Left kidney (tissue), 2 donors: ENCODE measurements around the gene KIAA0586. TPM values are rescaled to one million over a fixed set of nuclear protein-coding genes. Genes with fewer than 3 reads are reported as not detected.

Source experiments
- DNase-seq: peaks from one replicate; pipeline ENCODE4 v3.0.0-alpha.2; 2013
- polyA plus RNA-seq: library from polyadenylated mRNA; unstranded; fragments of 120-200 nt; gene quantifications from one replicate; pipeline ENCODE4 v1.2.1, GENCODE V29; 2013; ENCODE audit not compliant: insufficient read length

The KIAA0586 gene
- polyA plus RNA-seq, 1 donor = 31.2 TPM

- DNase-seq = no peak
Measured at GRCh38 chr14:58598028-58598803, 170.7 kb downstream of the KIAA0586 start.

- DNase-seq = no peak
Measured at GRCh38 chr14:58598804-58599525, 171.4 kb downstream of the KIAA0586 start.

GRCh38 chr14:58599707-58600106 is 172.2 kb downstream of the KIAA0586 start:
- DNase-seq = no peak

Other genes starting within 250 kb of the KIAA0586 start
- gene ACTR10, start 227.6 kb upstream of the KIAA0586 start, polyA plus RNA-seq = 112 TPM
- 190 TPM for gene PSMA3, start 182.9 kb upstream of the KIAA0586 start, polyA plus RNA-seq
- 38.9 TPM for gene ARID4A, start 129.2 kb upstream of the KIAA0586 start, polyA plus RNA-seq
- gene TOMM20L, start 31.8 kb upstream of the KIAA0586 start, polyA plus RNA-seq = 2.5 TPM
- gene TIMM9, start 188 bp upstream of the KIAA0586 start, polyA plus RNA-seq = 78.1 TPM
- gene DACT1, start 210.2 kb downstream of the KIAA0586 start, polyA plus RNA-seq = 33.3 TPM